ENCODE data around the gene TENM3.

TENM3 gene

GRCh38 chr4:182536221-182536811 lies 293.1 kb downstream of the TENM3 start:
- H3K9me3 ChIP-seq (ENCODE audit: insufficient read depth, low read length): no peaks in the 10 kb centered on the region
- H3F3A ChIP-seq (ENCODE audit: insufficient read depth): no peaks in the 10 kb centered on the region
- no peak overlapping the region for H2AFZ ChIP-seq (ENCODE audit: low read depth, low read length, severe bottlenecking)
- H3K4me3 ChIP-seq (ENCODE audit: insufficient read depth, low read length, poor library complexity, severe bottlenecking): no peak overlapping the region
- H3K9ac ChIP-seq (ENCODE audit: low read length): no peak overlapping the region
- no peaks in the 10 kb centered on the region for H4K20me1 ChIP-seq (ENCODE audit: low read depth, low read length)
- no peaks in the 10 kb centered on the region for H3K79me2 ChIP-seq (ENCODE audit: insufficient read depth, low read length)
- H3K9me2 ChIP-seq (replicated peaks; ENCODE audit: insufficient read depth, low read length): no peaks in the 10 kb centered on the region
- TF ChIP-seq EZH2phosphoT487 (conservative IDR thresholded peaks at IDR 0.05; ENCODE audit: low read length) (no peak), CTCF (IDR thresholded peaks at IDR 0.05; ENCODE audit: insufficient read depth, low read length, poor library complexity, severe bottlenecking) (no peak)
- no peaks in the 10 kb centered on the region for H3K27me3 ChIP-seq (ENCODE audit: low read length)
- no peaks in the 10 kb centered on the region for H3K36me3 ChIP-seq (ENCODE audit: low read length)
- no peak overlapping the region for H3K4me2 ChIP-seq (ENCODE audit: low read depth, low read length, poor library complexity, severe bottlenecking)
- H3K27ac ChIP-seq (ENCODE audit: low read depth, low read length): no peak overlapping the region

- Histone ChIP-seq H3K4me2 (ENCODE audit: low read depth, low read length, poor library complexity, severe bottlenecking) (no peak overlapping the region), H3K79me2 (ENCODE audit: insufficient read depth, low read length) (no peaks in the 10 kb centered on the region), H3K4me3 (ENCODE audit: insufficient read depth, low read length, poor library complexity, severe bottlenecking) (no peak overlapping the region)
These were observed 294.0 kb downstream of the TENM3 start for GRCh38 chr4:182537031-182537795.

GRCh38 chr4:182538031-182538430 lies 294.8 kb downstream of the TENM3 start:
- Histone ChIP-seq H3K9me2 (replicated peaks; ENCODE audit: insufficient read depth, low read length) (no peaks in the 10 kb centered on the region), H4K20me1 (ENCODE audit: low read depth, low read length) (no peaks in the 10 kb centered on the region), H3K79me2 (ENCODE audit: insufficient read depth, low read length) (no peaks in the 10 kb centered on the region), H3F3A (ENCODE audit: insufficient read depth) (no peaks in the 10 kb centered on the region), H3K9me3 (ENCODE audit: insufficient read depth, low read length) (no peaks in the 10 kb centered on the region), H2AFZ (ENCODE audit: low read depth, low read length, severe bottlenecking) (no peak overlapping the region), H3K36me3 (ENCODE audit: low read length) (no peaks in the 10 kb centered on the region), H3K9ac (ENCODE audit: low read length) (no peak overlapping the region), H3K4me2 (ENCODE audit: low read depth, low read length, poor library complexity, severe bottlenecking) (no peak overlapping the region), H3K27me3 (ENCODE audit: low read length) (no peaks in the 10 kb centered on the region), H3K27ac (ENCODE audit: low read depth, low read length) (no peak overlapping the region), H3K4me3 (ENCODE audit: insufficient read depth, low read length, poor library complexity, severe bottlenecking) (no peak overlapping the region)
- TF ChIP-seq EZH2phosphoT487 (conservative IDR thresholded peaks at IDR 0.05; ENCODE audit: low read length) (no peak), CTCF (IDR thresholded peaks at IDR 0.05; ENCODE audit: insufficient read depth, low read length, poor library complexity, severe bottlenecking) (no peak)

More at GRCh38 chr4:182537031-182537795, 294.0 kb downstream of the TENM3 start:
- Histone ChIP-seq H3K27ac (ENCODE audit: low read depth, low read length) (no peak overlapping the region), H3K9me3 (ENCODE audit: insufficient read depth, low read length) (no peaks in the 10 kb centered on the region), H4K20me1 (ENCODE audit: low read depth, low read length) (no peaks in the 10 kb centered on the region), H3K36me3 (ENCODE audit: low read length) (no peaks in the 10 kb centered on the region), H2AFZ (ENCODE audit: low read depth, low read length, severe bottlenecking) (no peak overlapping the region), H3K9me2 (replicated peaks; ENCODE audit: insufficient read depth, low read length) (no peaks in the 10 kb centered on the region), H3K27me3 (ENCODE audit: low read length) (no peaks in the 10 kb centered on the region), H3K9ac (ENCODE audit: low read length) (no peak overlapping the region), H3F3A (ENCODE audit: insufficient read depth) (no peaks in the 10 kb centered on the region)
- TF ChIP-seq EZH2phosphoT487 (conservative IDR thresholded peaks at IDR 0.05; ENCODE audit: low read length) (no peak), CTCF (IDR thresholded peaks at IDR 0.05; ENCODE audit: insufficient read depth, low read length, poor library complexity, severe bottlenecking) (no peak)
